Measurements from ENCODE around the gene ASB16.
"Not testable (repeated sequence)": the region's sequence is repeated elsewhere in the genome, so short reads cannot be mapped to it uniquely, and the experiment has no call there.

The ASB16 gene

GRCh38 chr17:44134752-44135568 is 35.5 kb upstream of the ASB16 start:
- Mint-ChIP-seq H3K9me3 (no peaks in the 10 kb centered on the region), H3K4me3 (no peak overlapping the region), H3K27ac (no peak overlapping the region), H3K4me1 (ENCODE audit: low read depth) (peaks cover 11% of the 10 kb centered on the region), H3K27me3 (ENCODE audit: low read depth) (no peaks in the 10 kb centered on the region), H3K36me3 (ENCODE audit: low read depth) (no peaks in the 10 kb centered on the region)
- DNase-seq (ENCODE audit: low spot score), result no peak

- H3K36me3 Mint-ChIP-seq (ENCODE audit: low read depth), result peaks cover 3% of the 10 kb centered on the region
- H3K9me3 Mint-ChIP-seq, result no peaks in the 10 kb centered on the region
- DNase-seq (ENCODE audit: low spot score), result peak; percentile 84
- H3K27ac Mint-ChIP-seq, result peak overlapping the region; percentile 2
- H3K27me3 Mint-ChIP-seq (ENCODE audit: low read depth), result no peaks in the 10 kb centered on the region
- H3K4me3 Mint-ChIP-seq, result peak overlapping the region; percentile 35
- peaks cover 16% of the 10 kb centered on the region for H3K4me1 Mint-ChIP-seq (ENCODE audit: low read depth)
Measured at GRCh38 chr17:44137891-44138709, 32.4 kb upstream of the ASB16 start.

GRCh38 chr17:44143921-44144320 is 26.6 kb upstream of the ASB16 start:
- H3K4me1 Mint-ChIP-seq (ENCODE audit: low read depth), result peaks cover 11% of the 10 kb centered on the region
- not testable (repeated sequence) for DNase-seq (ENCODE audit: low spot score); H3K9me3 Mint-ChIP-seq; H3K4me3 Mint-ChIP-seq; H3K27me3 Mint-ChIP-seq (ENCODE audit: low read depth); H3K27ac Mint-ChIP-seq
- H3K36me3 Mint-ChIP-seq (ENCODE audit: low read depth), result peaks cover 22% of the 10 kb centered on the region

- no peak overlapping the region for H3K4me3 Mint-ChIP-seq
- no peaks in the 10 kb centered on the region for H3K9me3 Mint-ChIP-seq
- H3K27me3 Mint-ChIP-seq (ENCODE audit: low read depth), result no peaks in the 10 kb centered on the region
- H3K36me3 Mint-ChIP-seq (ENCODE audit: low read depth), result peaks cover 27% of the 10 kb centered on the region
- peaks cover 16% of the 10 kb centered on the region for H3K4me1 Mint-ChIP-seq (ENCODE audit: low read depth)
- no peak for DNase-seq (ENCODE audit: low spot score)
- H3K27ac Mint-ChIP-seq, result no peak overlapping the region
Measured at GRCh38 chr17:44144966-44145739, 25.4 kb upstream of the ASB16 start.

- Mint-ChIP-seq H3K27me3 (ENCODE audit: low read depth) (no peaks in the 10 kb centered on the region), H3K4me1 (ENCODE audit: low read depth) (peaks cover 19% of the 10 kb centered on the region), H3K4me3 (no peak overlapping the region), H3K36me3 (ENCODE audit: low read depth) (peaks cover 30% of the 10 kb centered on the region), H3K27ac (no peak overlapping the region), H3K9me3 (no peaks in the 10 kb centered on the region)
- DNase-seq (ENCODE audit: low spot score), result no peak
Measured at GRCh38 chr17:44146375-44147346, 23.8 kb upstream of the ASB16 start.

- DNase-seq (ENCODE audit: low spot score), result no peak
- Mint-ChIP-seq H3K27ac (no peak overlapping the region), H3K4me1 (ENCODE audit: low read depth) (peaks cover 15% of the 10 kb centered on the region), H3K27me3 (ENCODE audit: low read depth) (no peaks in the 10 kb centered on the region), H3K9me3 (no peaks in the 10 kb centered on the region), H3K36me3 (ENCODE audit: low read depth) (peaks cover 32% of the 10 kb centered on the region), H3K4me3 (no peak overlapping the region)
Measured at GRCh38 chr17:44147812-44148211, 22.7 kb upstream of the ASB16 start.

- H3K36me3 Mint-ChIP-seq (ENCODE audit: low read depth), result peaks cover 38% of the 10 kb centered on the region
- H3K27me3 Mint-ChIP-seq (ENCODE audit: low read depth); H3K9me3 Mint-ChIP-seq; H3K27ac Mint-ChIP-seq; H3K4me3 Mint-ChIP-seq; DNase-seq (ENCODE audit: low spot score): not testable (repeated sequence)
- H3K4me1 Mint-ChIP-seq (ENCODE audit: low read depth), result peaks cover 16% of the 10 kb centered on the region
Measured at GRCh38 chr17:44149066-44149465, 21.4 kb upstream of the ASB16 start.

GRCh38 chr17:44149750-44150329 is 20.7 kb upstream of the ASB16 start:
- Mint-ChIP-seq H3K27ac (peak overlapping the region; percentile 54), H3K4me3 (no peak overlapping the region), H3K27me3 (ENCODE audit: low read depth) (no peaks in the 10 kb centered on the region), H3K36me3 (ENCODE audit: low read depth) (peaks cover 44% of the 10 kb centered on the region), H3K9me3 (no peaks in the 10 kb centered on the region), H3K4me1 (ENCODE audit: low read depth) (peaks cover 16% of the 10 kb centered on the region)
- DNase-seq (ENCODE audit: low spot score), result no peak

- Mint-ChIP-seq H3K27me3 (ENCODE audit: low read depth) (no peaks in the 10 kb centered on the region), H3K4me1 (ENCODE audit: low read depth) (peaks cover 14% of the 10 kb centered on the region), H3K9me3 (no peaks in the 10 kb centered on the region), H3K27ac (no peak overlapping the region), H3K4me3 (no peak overlapping the region), H3K36me3 (ENCODE audit: low read depth) (peaks cover 29% of the 10 kb centered on the region)
- DNase-seq (ENCODE audit: low spot score), result no peak
Measured at GRCh38 chr17:44152875-44153274, 17.6 kb upstream of the ASB16 start.

GRCh38 chr17:44155488-44155887 is 15.0 kb upstream of the ASB16 start:
- Mint-ChIP-seq H3K9me3 (no peaks in the 10 kb centered on the region), H3K4me1 (ENCODE audit: low read depth) (peaks cover 8% of the 10 kb centered on the region), H3K27ac (no peak overlapping the region), H3K4me3 (no peak overlapping the region), H3K27me3 (ENCODE audit: low read depth) (no peaks in the 10 kb centered on the region), H3K36me3 (ENCODE audit: low read depth) (peaks cover 28% of the 10 kb centered on the region)
- no peak for DNase-seq (ENCODE audit: low spot score)

- Mint-ChIP-seq H3K27ac (no peak overlapping the region), H3K9me3 (no peaks in the 10 kb centered on the region), H3K4me1 (ENCODE audit: low read depth) (no peaks in the 10 kb centered on the region), H3K4me3 (no peak overlapping the region), H3K36me3 (ENCODE audit: low read depth) (peaks cover 13% of the 10 kb centered on the region), H3K27me3 (ENCODE audit: low read depth) (no peaks in the 10 kb centered on the region)
- no peak for DNase-seq (ENCODE audit: low spot score)
Measured at GRCh38 chr17:44159519-44160210, 10.8 kb upstream of the ASB16 start.

- Mint-ChIP-seq H3K27me3 (ENCODE audit: low read depth) (no peaks in the 10 kb centered on the region), H3K27ac (no peak overlapping the region), H3K4me1 (ENCODE audit: low read depth) (no peaks in the 10 kb centered on the region), H3K36me3 (ENCODE audit: low read depth) (peaks cover 6% of the 10 kb centered on the region), H3K9me3 (no peaks in the 10 kb centered on the region), H3K4me3 (no peak overlapping the region)
- DNase-seq (ENCODE audit: low spot score), result no peak
Measured at GRCh38 chr17:44164476-44164875, 6.0 kb upstream of the ASB16 start.

All from T-helper 2 cell treated with Interferon-gamma antibody and Interleukin-4, amounts not matched to agents 5 μg/mL and 100 μg/mL, for 36 hours (primary cell).